ENCODE data around the gene TBX15.

The TBX15 gene

DNA sequence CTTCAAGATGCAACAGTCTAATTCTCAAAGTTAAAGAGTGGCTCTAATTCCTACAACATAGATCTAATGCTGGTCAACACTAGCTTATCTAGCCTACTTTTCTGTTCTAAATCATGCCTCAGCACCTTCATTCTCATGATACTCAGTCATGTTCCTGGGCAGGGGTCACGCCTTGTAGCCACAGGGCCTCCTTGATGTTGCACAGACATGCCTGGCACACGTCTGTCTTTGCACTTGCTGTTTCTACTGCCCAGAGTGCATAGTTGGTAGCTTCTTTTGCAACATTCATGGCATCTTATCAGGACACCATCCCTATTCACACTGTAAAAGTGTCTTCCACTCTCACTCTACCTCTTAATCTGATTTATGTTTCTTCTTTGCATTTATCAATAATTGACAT is 76.6 kb downstream of the TBX15 start:
- no peak overlapping the region for H3K4me3 ChIP-seq (ENCODE audit: insufficient read depth, low read length, poor library complexity, severe bottlenecking)
- no peaks in the 10 kb centered on the region for H3K79me2 ChIP-seq (ENCODE audit: insufficient read depth, low read length)
- no peak overlapping the region for H3K4me2 ChIP-seq (ENCODE audit: low read depth, low read length, poor library complexity, severe bottlenecking)
- no peaks in the 10 kb centered on the region for H3K36me3 ChIP-seq (ENCODE audit: low read length)
- no peak overlapping the region for H2AFZ ChIP-seq (ENCODE audit: low read depth, low read length, severe bottlenecking)
- no peaks in the 10 kb centered on the region for H3F3A ChIP-seq (ENCODE audit: insufficient read depth)
- H3K27ac ChIP-seq (ENCODE audit: low read depth, low read length): no peak overlapping the region
- no peak overlapping the region for H3K9ac ChIP-seq (ENCODE audit: low read length)
- no peak for TF ChIP-seq EZH2phosphoT487 (conservative IDR thresholded peaks at IDR 0.05; ENCODE audit: low read length)
- TF ChIP-seq, protein P1, sequence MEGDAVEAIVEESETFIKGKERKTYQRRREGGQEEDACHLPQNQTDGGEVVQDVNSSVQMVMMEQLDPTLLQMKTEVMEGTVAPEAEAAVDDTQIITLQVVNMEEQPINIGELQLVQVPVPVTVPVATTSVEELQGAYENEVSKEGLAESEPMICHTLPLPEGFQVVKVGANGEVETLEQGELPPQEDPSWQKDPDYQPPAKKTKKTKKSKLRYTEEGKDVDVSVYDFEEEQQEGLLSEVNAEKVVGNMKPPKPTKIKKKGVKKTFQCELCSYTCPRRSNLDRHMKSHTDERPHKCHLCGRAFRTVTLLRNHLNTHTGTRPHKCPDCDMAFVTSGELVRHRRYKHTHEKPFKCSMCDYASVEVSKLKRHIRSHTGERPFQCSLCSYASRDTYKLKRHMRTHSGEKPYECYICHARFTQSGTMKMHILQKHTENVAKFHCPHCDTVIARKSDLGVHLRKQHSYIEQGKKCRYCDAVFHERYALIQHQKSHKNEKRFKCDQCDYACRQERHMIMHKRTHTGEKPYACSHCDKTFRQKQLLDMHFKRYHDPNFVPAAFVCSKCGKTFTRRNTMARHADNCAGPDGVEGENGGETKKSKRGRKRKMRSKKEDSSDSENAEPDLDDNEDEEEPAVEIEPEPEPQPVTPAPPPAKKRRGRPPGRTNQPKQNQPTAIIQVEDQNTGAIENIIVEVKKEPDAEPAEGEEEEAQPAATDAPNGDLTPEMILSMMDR (IDR thresholded peaks at IDR 0.05; ENCODE audit: insufficient read depth, low read length, poor library complexity, severe bottlenecking): no peak
- no peaks in the 10 kb centered on the region for H3K9me2 ChIP-seq (replicated peaks; ENCODE audit: insufficient read depth, low read length)
- H4K20me1 ChIP-seq (ENCODE audit: low read depth, low read length): no peaks in the 10 kb centered on the region
- H3K9me3 ChIP-seq (ENCODE audit: insufficient read depth, low read length): no peaks in the 10 kb centered on the region
- no peaks in the 10 kb centered on the region for H3K27me3 ChIP-seq (ENCODE audit: low read length)

DNA sequence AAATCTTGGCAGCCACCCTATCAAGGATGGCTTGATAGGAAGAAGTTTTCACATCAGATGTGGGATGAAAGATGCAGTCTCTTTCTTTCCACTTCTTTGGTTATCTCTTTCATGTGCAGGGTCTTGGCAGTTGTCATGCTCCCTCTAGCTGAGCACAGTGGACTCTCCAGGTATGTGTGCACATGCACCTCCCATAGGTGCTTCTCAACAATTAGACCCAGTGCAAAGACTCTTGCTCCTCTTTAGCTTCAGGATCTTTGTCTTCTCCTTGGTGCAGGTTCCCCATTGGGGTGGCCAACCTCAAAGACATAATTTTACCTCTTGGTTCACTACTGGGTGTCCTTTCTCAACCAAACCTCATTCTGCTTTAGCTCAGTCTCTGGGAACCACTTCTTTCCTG is 80.7 kb downstream of the TBX15 start:
- no peaks in the 10 kb centered on the region for H3K27me3 ChIP-seq (ENCODE audit: low read length)
- no peak overlapping the region for H3K4me2 ChIP-seq (ENCODE audit: low read depth, low read length, poor library complexity, severe bottlenecking)
- no peaks in the 10 kb centered on the region for H3K36me3 ChIP-seq (ENCODE audit: low read length)
- no peaks in the 10 kb centered on the region for H3K9me2 ChIP-seq (replicated peaks; ENCODE audit: insufficient read depth, low read length)
- H3K4me3 ChIP-seq (ENCODE audit: insufficient read depth, low read length, poor library complexity, severe bottlenecking): no peak overlapping the region
- no peaks in the 10 kb centered on the region for H3F3A ChIP-seq (ENCODE audit: insufficient read depth)
- H4K20me1 ChIP-seq (ENCODE audit: low read depth, low read length): no peaks in the 10 kb centered on the region
- no peaks in the 10 kb centered on the region for H3K79me2 ChIP-seq (ENCODE audit: insufficient read depth, low read length)
- TF ChIP-seq, protein P1 (IDR thresholded peaks at IDR 0.05; ENCODE audit: insufficient read depth, low read length, poor library complexity, severe bottlenecking): no peak
- TF ChIP-seq EZH2phosphoT487 (conservative IDR thresholded peaks at IDR 0.05; ENCODE audit: low read length): no peak
- no peak overlapping the region for H3K9ac ChIP-seq (ENCODE audit: low read length)
- no peak overlapping the region for H3K27ac ChIP-seq (ENCODE audit: low read depth, low read length)
- H3K9me3 ChIP-seq (ENCODE audit: insufficient read depth, low read length): no peaks in the 10 kb centered on the region
- no peak overlapping the region for H2AFZ ChIP-seq (ENCODE audit: low read depth, low read length, severe bottlenecking)

DNA sequence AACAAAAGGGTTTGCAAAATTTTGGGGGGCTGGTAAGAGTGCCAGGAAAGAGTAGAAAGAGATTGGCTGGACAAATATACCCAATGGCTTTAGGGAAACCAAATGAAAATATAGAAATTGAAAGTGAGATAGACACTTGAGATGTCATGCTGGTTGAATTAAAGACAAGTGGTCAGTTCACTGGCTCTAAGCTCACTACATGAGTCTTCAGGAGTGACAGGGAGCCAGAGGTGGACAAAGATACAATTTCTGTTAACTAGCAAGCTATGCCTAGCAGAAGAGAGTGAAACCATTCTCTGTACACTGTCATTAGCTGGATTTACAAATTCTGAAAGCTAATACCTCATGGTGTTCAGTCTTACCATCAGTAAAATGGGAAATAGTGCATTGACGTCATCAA is 82.5 kb downstream of the TBX15 start:
- H3K27me3 ChIP-seq (ENCODE audit: low read length): no peaks in the 10 kb centered on the region
- H3F3A ChIP-seq (ENCODE audit: insufficient read depth): no peaks in the 10 kb centered on the region
- H3K79me2 ChIP-seq (ENCODE audit: insufficient read depth, low read length): no peaks in the 10 kb centered on the region
- no peaks in the 10 kb centered on the region for H3K9me3 ChIP-seq (ENCODE audit: insufficient read depth, low read length)
- no peak overlapping the region for H3K27ac ChIP-seq (ENCODE audit: low read depth, low read length)
- no peak for TF ChIP-seq EZH2phosphoT487 (conservative IDR thresholded peaks at IDR 0.05; ENCODE audit: low read length)
- TF ChIP-seq, protein P1 (IDR thresholded peaks at IDR 0.05; ENCODE audit: insufficient read depth, low read length, poor library complexity, severe bottlenecking): no peak
- H3K4me3 ChIP-seq (ENCODE audit: insufficient read depth, low read length, poor library complexity, severe bottlenecking): no peak overlapping the region
- no peaks in the 10 kb centered on the region for H3K36me3 ChIP-seq (ENCODE audit: low read length)
- no peaks in the 10 kb centered on the region for H4K20me1 ChIP-seq (ENCODE audit: low read depth, low read length)
- no peak overlapping the region for H3K4me2 ChIP-seq (ENCODE audit: low read depth, low read length, poor library complexity, severe bottlenecking)
- no peaks in the 10 kb centered on the region for H3K9me2 ChIP-seq (replicated peaks; ENCODE audit: insufficient read depth, low read length)
- no peak overlapping the region for H3K9ac ChIP-seq (ENCODE audit: low read length)
- no peak overlapping the region for H2AFZ ChIP-seq (ENCODE audit: low read depth, low read length, severe bottlenecking)

Measured in SU-DHL-6 (cell line).